Cortex of kidney (tissue), 1 donor: ENCODE results near the gene SASS6.
"Not testable (repeated sequence)": the region's sequence is repeated elsewhere in the genome, so short reads cannot be mapped to it uniquely, and the experiment has no call there.

Experiments used
- DNase-seq: peaks from one replicate; lab custom pipeline; 2025; lab: John Stamatoyannopoulos, UW

The SASS6 gene

DNA sequence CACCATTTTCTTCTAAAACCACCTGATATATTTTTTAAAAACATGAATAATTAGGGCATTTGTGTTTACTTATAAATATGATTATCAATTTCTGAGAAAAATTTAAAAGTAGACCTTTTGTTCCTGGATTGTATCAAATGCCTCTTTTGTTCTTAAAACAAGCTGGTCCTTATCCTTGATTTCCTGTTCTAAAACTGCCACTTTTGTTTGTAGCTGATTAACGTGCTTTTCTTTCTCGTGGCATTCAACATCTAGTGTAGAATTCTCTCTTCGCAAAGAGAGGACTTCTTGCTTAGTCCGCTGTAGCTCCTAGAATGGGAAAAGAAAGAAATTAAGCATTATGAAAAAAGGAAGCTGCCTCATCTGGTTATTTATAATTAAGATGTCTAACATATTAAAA is 25.0 kb downstream of the SASS6 start:
- no peak for DNase-seq

DNA sequence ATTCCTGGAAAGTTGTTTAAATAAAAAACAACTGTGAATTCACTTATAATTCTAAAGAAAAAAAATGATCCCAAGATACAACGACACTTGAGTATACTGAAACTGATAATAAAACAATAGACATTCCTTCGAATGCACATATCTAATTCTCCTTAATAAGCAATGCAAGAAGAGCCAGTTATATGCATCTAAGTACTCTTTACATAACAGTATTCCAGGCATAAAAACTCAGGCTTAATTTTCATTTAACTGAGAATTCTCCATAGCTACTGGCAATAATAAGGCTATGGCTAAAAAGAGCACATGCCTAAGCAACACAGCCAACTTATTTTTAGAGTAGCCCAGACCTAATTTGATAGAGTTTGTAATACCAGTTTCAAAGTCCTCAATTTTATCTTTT is 31.2 kb downstream of the SASS6 start:
- no peak for DNase-seq

DNA sequence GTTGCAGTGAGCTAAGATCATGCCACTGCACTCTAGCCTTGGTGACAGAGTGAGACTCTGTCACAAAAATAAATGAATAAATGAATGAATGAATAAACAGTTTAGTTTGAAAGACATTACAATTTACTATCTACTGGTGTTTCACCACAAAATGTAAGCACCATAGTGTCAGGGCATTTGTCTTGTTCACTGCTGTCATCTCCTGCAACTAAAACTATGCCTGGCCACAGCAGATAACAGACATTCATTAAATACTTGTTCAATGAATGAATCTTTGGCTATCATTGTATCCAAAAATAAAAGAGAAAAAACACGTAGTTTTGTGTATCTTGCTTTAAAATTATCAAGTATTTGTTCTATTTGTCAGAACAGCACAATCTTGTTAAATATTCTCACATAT is 32.5 kb downstream of the SASS6 start:
- DNase-seq, result no peak

DNA sequence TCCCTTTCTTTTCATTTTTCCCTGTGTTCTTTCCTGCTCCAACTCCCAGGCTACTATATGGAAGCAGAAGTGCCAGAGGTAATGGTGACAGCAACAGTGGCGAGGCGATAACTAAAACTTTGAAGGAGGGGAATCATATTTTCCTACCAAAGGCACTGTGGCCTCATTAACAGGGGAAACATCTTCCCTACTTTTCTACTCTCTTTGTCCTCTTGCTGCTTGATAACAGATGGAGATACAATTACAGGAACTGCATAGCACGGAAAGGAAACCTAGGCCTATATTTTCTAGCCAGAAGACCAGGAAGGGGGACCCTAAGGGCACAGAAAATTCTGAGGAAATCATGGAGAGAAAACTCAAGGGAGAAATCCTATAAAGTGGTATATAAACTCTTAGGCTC is 42.3 kb downstream of the SASS6 start:
- no peak for DNase-seq

DNA sequence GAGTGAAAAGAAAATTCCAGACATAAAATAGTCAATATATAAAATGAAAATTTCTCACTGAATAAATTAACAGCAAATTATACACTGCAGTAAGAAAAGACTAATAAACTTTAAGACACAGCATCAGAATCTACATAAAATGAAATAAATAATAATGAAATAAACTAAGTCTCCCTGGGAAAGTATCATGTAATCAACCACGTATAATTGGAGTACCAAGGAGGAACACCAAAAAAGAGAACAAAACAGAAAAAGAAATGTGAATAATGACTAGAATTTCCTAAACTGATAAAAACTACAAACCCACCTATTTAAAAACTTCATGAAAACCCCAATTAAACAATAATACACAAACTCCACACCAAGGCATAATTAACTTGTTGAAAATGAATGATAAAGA is 43.6 kb downstream of the SASS6 start:
- no peak for DNase-seq

DNA sequence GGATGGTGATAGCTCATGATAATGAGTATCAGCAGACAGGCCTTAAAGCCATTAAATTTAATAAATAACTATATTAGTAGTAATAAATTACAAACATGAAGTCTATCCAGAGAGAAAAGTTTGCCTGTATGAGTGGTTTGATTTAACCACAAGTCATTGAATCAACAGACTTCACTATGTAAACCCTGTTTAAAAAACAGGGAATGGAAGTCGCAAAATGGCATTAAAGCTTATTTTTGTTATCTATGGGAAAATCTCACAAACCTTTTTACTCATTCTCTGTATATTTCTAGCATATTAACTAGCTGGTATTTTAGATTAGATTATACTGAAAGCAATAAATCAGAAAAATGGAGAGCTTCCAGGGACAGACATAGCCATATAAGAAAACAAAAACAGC is 45.3 kb downstream of the SASS6 start:
- DNase-seq, result no peak

DNA sequence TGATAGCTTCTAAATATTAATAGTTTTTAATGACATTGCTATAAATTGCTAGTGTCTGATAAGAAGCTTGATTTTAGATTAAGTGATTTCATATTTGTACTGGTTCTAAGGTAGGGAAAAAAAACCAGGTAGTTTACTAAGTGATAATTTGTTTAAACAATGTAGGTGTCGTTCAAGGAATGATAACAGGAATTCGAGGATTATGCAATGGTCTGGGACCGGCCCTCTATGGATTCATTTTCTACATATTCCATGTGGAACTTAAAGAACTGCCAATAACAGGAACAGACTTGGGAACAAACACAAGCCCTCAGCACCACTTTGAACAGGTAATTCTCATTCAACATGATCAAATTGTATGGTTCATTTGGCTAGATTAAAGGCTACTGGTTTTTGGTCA is 52.4 kb downstream of the SASS6 start:
- DNase-seq, result no peak

DNA sequence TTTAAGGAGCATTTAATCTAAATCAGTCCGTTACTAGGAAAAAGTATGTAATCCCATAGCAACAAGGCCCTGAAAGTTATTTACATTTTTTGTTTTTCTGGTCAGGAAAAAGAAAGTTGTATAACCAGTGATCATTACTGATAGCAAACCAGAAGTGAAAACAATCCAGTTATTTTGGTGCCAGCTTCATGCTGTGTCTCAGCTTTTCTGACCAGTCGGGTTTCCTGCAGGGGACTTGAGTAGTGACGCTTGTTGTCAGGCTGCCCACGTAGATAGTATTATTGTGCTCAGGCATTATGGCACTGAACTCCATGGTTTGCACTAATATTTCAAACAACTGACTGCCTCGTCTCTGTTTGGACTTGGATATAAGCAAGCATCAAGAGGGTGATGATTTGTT is 55.2 kb downstream of the SASS6 start:
- no peak for DNase-seq

DNA sequence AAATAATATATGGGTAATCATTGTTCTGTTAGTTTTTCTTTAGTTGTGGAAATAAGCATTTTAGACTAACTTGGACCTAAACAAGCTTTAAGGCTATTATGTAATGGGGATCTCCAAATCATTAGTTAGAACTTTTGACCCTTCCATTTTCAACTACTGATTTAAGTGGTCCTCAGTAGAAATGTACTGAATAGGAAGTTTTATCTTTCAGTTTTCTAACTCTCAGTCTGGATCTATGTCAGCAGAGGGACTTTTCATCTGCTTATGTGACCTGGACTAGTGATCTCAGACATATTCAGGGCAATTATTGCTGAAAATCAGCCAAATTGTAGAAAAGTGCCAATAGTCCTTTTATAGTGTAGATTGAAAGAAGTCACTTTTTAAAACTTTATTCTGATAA is 56.0 kb downstream of the SASS6 start:
- no peak for DNase-seq

DNA sequence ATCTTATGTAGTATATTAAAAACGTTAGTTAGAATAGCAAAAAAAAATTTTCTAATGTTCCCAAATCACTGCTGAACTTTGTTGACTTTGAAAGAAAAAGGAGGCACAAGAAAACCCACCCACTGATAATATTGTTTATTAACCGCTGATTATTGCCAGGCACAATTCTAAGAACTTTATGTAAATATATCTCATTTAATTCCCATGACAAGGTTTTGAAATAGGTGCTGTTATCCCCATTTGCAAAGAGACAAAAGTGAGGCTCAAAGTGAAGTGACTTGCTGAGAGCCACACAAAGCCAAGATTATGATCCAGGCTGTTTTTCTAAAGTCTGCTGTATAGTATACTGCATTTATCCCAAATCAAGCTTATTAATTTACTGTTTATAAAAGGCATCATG is 56.4 kb downstream of the SASS6 start:
- DNase-seq, result no peak

DNA sequence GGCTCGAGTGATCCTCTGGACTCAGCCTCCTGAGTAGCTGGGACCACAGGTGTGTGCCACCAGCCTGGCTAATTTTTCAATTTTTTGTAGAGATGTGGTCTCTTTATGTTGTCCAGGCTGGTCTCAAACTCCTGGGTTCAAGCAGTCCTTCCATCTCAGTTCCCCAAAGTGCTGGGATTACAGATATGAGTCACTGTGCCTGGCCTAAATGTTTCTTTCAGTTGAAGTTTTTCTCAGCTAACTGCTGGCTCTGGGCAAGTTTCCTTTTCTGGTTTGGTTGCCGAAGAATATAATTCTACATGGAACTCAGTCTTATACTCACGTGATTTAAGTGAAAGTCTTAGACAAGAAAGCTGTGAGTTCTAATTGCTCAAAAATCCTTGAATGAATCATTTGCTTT is 57.0 kb downstream of the SASS6 start:
- DNase-seq, result no peak

DNA sequence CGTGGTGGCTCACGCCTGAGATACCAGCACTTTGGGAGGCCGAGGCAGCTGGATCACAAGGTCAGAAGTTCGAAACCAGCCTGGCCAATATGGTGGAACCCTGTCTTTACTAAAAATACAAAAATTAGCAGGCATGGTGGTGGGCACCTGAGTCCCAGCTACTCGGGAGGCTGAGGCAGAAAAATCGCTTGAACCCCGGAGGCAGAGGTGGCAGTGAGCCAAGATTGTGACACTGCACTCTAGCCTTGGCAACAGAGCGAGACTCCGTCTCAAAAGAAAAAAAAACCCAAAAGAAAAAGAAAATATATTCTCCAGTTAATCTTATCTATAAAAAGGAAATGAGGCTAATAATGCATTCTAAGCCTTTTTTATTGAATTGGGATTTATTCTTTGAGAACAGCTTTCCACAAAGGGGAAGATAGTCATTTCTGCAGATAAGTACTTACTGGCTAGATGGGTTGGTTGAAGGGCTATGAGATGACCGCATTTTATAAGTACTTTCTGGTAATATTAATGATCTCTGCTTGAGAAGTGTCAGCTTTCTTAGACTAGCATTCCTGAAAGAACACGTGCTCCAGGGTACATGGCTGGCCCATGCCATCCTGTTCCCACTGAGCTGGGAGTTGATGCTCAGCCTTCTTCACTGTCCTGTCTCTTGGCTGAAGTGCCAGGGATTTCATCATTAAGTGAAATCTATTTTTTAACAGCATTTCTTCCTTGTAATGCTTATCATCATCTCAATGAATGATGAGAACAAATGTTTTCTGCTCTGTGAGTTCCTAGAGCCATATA is 57.9 kb downstream of the SASS6 start:
- DNase-seq, result no peak

DNA sequence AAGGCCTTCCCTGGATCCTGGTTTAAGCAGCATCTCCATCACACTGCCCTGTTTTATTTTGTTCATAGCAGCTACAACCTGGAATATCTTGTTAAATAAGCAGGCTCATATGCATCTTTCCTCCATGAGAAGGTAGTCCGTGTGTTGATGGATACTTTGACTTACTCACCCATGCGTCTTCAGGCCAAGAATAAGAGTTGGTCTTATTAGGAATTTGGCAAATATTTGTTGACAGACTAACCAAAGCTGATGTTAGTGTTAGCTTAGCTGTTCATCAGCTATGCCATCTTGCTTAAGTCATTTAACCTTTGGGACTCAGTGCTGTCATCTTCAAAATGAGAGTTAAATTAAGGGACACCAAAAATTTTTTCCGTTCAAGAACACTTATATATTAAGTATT is 59.2 kb downstream of the SASS6 start:
- no peak for DNase-seq

DNA sequence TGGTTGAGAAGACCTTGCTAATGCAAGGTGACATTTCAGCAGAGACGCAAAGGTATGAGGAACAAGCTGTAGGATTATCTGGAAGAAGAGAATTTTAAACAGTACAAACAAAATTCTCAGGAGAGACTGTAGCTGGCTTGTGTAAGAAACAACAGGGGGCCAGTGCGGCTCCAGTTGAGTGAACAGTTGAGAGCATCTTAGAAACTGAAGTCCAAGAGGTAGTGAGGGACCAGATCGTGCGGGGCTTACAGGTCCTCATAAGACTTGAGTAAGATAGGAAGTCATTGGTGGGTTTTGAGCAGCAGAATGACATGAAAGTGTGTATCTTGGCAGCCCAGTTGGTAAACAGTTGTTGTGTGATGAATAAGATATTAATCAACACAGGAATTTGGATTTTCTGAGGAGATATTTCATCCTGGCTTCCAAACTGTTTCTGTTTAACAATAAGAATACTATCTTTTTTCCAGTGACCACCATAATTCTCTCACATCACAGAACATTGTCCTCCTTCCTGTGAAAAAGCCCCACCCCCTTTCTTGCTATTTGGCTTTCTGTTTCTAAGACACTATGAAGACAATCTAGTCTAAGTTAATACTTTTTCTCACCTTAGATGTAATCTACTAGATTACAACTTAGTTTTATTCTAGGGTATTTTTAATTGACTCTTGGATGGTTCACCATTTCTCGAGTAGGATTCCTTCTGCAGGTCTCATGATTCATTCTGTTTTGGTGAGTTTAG is 62.4 kb downstream of the SASS6 start:
- DNase-seq, result no peak

DNA sequence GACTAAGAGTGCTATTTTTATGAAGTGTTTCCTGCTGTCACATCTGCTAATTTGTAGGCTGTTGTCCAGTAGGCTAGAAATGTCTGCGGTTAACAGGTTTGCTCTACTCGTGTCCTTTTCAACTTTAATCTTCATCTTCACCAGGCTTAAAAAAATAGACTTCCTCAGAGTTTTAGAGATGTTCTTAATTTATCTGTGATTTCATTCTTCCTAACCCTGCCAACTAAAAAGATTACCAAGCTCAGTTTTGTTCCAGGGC is 66.8 kb downstream of the SASS6 start:
- DNase-seq, result no peak

DNA sequence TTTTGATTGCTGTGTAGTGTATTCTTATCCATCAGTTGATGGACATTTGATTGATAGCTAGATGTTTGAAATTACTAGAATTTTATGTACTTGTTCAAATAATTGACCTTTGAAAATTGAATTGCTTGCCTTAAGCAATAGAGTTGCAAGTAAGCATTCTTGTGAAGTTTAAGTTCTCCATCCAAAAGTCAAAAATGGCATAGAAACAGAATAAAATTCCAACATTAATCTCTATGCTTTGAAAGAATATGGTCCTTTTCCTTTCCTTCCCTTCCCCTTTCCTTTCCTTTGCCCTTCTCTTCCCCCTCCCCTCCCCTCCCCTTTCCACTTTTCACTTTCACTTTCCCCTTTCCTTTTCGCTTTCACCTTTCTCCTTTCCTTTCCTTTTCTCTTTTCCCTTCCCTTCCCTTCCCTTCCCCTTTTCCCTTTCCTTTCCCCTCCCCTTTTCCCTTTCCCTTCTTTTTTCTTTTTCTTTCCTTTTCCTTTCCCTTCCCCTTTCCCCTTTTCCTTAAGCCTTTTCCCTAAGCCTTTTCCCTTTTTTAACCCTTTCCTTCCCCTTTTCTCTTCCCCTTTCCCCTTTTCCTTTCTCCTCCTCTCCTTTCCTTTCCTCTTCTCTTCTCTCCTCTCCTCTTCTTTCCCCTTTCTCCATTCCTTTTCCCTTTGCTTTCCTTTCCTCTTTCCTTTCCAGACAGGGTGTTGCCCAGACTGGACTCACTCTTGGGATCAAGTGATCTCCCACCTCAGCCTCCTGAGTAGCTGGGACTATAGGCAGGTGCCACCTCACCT is 67.4 kb downstream of the SASS6 start:
- no peak for DNase-seq

DNA sequence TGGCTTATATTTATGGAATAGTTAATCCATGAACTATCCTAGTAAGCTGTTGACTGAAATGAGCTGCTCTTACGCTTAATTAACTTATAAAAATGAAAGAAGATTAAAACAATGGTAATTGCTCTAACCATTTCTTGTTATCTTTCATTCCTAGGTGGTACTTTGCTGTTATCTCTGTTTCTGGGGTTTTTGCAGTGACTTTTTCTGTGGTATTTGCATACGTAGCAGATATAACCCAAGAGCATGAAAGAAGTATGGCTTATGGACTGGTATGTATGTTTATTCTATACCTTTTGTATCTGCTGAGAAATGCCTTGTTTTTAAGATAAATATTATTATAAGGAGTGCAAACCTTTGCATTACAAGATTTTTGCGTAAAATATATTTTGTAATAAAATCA is 71.0 kb downstream of the SASS6 start:
- no peak for DNase-seq

DNA sequence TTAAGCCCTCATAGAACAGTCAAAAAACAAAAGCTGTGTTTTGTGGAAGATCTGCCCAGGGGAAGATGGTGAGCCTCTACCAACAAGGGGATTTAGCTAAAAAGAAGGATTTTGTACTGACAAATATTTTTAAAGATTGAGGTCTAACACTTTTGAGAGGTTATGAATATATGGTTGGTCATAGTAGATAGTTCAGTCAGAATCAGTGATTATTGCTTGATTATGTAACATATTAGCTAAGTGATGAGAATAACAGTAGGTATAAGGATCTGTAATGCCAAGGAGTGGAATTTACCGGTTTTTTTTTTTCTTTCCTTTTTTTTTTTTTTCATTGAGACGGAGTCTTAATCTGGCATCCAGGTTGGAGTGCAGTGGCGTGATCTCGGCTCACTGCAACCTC is 79.0 kb downstream of the SASS6 start:
- DNase-seq, result no peak

DNA sequence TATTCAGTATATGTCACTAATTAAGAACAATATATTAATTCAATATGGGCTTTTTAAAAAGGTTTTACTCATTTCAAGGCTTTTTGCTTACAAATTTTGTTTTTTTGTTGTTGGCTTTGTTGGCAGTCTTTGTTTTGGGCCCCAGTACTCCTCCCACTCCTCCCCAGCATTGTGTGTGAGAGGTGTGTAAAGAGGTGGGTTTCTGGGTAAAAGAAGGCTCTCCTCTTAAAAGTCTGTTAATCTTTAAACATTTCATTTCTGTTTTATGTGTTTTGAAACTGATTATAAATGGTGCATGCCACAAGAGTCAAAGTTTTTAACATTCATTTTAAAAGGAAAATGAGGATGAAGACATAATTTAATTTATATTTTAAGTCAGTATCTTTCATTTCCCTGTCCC is 79.6 kb downstream of the SASS6 start:
- no peak for DNase-seq

DNA sequence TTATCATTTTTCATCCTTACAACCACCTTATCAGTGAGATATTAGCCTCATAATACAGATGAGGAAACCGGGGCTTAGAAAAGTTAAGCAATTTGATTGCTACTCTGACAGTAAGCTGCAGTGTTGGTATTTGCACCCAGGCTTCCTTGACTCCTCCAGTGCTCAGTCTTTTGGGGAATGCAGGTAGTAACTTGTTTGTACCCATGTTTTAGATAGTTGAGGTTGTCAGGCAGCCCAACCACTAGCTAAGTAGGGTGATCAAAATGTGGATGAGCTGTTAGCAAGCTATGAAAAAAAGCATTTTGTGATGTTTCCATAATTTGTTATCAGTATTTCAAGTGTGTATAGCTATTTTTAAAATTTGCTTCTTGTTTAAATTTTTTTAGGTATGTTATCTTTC is 80.8 kb downstream of the SASS6 start:
- no peak for DNase-seq

DNA sequence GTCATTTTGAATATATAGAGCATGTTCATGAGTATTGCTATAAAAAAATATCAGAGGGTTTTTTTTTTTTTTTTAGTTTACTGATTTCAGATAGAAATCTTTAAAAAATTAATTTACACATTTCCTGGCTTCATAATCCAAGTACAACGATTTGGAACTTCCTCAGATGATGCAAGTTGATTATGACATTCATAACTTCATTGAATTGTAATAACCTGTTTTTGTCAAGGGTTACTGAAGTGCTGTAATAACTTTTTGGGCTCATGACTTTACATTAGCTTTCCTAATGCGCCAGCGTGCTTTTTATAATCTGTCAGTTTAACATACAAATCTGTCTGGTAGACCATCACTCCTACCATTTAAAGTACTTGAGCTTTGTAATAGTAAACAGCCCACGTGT is 81.3 kb downstream of the SASS6 start:
- no peak for DNase-seq

DNA sequence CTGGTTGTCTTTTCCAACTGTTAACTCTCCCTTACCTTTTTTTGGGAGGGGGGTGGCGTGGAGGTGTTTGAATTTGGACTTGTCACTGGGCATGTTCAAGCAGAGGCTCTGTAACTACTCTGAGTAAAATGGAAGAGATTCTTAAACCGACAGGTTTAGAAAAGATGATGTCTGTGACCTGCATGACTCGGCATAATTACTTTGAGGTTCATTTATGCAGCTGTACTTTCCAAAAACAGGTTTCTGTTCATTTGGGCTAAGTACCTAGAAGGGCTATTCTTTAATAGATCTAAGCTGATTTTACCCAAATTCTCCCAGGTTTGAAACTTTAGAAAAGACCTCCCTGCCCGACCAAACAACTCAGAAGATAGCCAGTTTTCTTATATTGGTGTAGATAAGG is 82.6 kb downstream of the SASS6 start:
- no peak for DNase-seq

DNA sequence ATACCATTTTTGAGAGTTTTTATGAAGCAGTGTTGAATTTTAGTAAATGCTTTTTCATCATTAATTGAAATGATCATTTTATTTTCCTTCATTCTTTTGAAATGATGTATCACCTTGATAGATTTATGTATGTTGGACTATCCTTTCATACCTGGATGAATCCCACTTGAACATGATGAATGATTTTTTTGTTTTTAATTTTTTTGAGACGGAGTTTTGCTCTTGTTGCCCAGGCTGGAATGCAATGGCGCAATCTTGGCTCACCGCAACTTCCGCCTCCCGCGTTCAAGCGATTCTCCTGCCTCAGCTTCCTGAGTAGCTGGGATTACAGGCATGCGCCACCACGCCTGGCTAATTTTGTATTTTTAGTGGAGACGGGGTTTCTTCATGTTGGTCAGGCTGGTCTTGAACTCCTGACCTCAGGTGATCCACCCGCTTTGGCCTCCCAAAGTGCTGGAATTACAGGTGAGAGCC is 85.5 kb downstream of the SASS6 start:
- DNase-seq, result not testable (repeated sequence)
